HG02759 (cell line): ENCODE data around the gene TAF3.
A peak's percentile ranks its signal among the peaks of the same experiment; 100 is the strongest.

Source experiments
- ATAC-seq: cut with Tn5 transposase; IDR thresholded peaks from one replicate; pipeline ENCODE4 v1.9.1; 2021; ENCODE audit warnings: mild to moderate bottlenecking, moderate library complexity; ENCODE audit not compliant: unreplicated experiment

The TAF3 gene

GRCh38 chr10:7928536-7928935, 110.2 kb downstream of the TAF3 start:
- ATAC-seq, result no peak

- ATAC-seq, result no peak
These were observed 114.2 kb downstream of the TAF3 start for GRCh38 chr10:7932301-7933036.

DNA sequence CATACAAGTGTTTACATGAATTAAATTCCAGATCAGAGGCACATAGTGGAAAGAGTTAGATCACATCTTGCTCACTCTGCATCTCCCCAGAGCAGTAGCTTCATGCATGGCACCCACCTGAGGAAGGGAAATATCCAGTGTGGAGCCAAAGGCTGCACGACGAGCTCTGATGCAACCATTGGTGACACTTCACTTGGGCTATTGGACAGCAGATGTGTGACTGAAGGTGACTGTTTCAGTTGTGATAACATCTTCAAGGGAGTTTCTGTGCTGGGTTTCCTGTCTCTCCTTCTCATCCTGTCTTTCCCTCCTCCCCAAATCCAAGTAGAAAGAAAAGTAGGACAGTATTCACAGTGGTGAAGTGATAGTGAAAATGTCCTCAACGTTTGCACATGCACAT, 115.0 kb downstream of the TAF3 start:
- no peak for ATAC-seq

DNA sequence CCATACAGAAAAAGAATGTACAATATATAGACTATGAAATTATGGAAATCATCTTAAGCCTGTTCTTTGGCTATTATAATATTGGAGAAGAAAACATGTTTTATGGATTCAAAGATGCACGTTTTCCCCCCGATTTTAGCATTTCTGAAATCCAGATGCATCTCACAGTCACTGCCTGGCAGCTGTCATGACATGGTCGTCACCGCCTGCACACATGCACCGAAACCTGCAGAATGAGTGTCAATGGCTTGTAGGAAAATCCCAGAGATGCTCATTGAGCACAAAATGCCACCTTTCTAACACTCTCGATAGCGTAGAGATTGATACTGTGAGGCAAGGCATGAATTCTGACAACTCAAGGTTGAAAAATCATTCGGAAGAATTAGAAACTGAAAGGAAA, 115.5 kb downstream of the TAF3 start:
- ATAC-seq, result no peak

GRCh38 chr10:7937315-7937945, 119.1 kb downstream of the TAF3 start:
- ATAC-seq, result no peak

DNA sequence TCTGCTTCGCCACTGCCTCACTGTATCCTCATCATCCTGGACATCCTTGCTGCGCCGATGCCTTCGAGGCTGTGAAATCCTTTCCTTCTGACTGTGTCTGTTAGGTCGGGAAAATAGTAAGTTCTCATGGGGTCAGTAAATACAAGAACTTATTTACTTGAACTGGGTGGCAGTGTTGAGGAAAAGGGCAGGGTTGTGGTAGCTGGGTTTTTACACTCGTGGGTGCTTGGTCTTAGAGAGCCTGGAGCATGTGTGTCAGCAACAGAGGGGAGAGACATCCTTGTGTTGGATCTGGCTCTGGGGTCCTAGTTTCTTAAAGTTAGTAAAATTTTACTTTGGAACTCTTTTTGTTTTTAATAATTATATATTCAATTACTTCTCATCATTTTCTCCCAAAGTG, 123.3 kb downstream of the TAF3 start:
- ATAC-seq, result no peak

DNA sequence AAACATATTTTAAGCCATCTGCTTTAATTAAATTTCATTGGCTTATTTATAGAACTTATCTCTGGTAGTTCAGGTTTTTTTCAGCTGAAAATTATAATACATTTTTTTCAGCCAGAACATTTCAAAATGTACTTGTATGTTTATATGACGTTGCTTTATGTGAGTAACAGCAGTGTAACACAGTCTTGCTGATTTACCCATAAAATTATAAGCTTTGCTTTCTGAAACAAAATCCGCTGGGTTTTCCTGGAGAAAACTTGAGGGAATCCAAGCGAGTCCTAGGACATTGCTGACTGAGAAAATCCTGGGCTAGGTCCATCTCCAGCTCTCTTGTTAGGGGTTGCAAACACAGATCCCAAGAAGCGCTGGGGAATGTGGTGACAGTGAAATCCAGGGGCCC, 124.0 kb downstream of the TAF3 start:
- no peak for ATAC-seq

- ATAC-seq, result no peak
These were observed 124.6 kb downstream of the TAF3 start for GRCh38 chr10:7942859-7943258.

- ATAC-seq, result no peak
These were observed 125.8 kb downstream of the TAF3 start for GRCh38 chr10:7944215-7944480.

GRCh38 chr10:7944537-7944936, 126.2 kb downstream of the TAF3 start:
- no peak for ATAC-seq

DNA sequence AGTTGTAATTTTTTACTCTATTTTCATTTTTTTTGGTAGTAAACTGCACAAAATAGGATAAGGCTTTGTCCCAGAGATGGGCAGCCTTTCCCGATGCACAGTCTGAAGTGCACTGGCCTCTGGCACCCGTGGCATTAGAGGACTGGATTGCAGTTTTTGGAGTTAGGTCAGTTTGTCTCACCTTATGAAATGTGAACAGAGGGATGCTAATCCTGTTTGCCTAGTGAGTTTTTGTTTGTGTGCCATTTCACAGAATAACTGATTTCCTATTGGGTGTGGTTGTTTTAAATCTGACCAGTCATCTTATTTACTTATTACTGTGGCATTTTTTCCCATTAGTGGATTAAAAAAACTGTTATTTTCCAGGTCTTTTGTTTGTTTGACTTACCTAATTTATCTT, 126.7 kb downstream of the TAF3 start:
- no peak for ATAC-seq

DNA sequence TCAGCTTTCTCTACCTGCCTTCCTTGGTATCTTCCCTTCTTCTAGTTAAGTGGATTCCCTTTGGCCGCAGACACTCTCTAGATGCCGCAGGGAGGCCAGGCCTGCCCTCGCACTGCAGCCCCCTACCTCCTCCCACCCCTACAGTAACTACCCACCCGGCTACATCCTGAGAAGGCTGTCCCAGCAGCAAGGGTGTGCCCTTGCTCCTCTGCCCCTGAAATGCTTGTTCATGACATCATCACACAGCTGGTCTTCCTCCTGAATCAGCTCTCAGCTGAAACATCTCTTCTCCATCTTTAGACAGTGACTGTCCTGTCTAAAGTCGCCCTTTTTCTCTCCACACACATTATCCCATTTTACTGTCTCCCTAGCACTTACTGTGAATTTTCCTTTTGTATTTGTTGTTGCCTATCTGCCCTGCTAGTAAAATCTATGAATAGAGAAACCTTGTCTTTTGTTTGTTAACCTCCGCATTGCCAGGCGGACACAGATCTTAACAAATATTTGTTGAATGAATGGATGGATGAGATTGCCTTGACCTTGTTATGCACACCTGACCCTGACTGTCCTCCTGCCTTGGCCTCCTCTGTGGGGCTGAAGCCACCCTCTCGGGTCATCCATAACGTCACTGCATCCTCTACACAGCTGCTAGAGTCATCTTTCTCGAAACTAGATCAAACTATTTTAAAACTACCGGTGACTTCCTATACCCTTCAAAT, 127.3 kb downstream of the TAF3 start:
- no peak for ATAC-seq

DNA sequence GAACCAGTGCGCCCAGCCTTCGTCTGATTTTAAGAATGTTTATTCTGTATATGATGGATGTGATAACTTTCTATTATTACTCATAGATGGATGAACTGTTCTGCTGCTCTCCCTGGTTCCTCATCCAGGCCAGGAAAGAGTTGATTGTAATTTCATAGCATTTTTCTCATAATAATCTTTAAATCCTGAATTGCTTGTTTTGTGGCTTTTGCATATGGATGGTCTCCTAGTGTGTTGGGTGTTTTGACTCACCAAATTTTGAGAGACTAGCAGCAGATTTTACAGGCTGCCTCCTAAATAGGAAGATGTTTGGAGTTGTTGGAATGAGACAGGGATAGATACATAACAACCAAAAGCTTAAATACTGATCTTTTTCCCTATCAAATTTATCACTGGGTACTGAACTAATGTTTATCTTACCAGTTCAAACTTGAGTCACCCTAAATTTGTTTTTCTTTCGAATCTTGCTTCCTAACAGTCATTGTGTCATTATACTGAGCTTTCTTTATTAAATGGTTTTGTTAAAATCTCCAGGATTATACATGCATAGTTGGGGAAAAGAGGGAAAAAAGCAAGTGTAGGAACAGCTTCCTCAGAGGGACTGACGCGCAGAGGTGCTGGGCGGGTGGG, 130.2 kb downstream of the TAF3 start:
- ATAC-seq, result no peak

DNA sequence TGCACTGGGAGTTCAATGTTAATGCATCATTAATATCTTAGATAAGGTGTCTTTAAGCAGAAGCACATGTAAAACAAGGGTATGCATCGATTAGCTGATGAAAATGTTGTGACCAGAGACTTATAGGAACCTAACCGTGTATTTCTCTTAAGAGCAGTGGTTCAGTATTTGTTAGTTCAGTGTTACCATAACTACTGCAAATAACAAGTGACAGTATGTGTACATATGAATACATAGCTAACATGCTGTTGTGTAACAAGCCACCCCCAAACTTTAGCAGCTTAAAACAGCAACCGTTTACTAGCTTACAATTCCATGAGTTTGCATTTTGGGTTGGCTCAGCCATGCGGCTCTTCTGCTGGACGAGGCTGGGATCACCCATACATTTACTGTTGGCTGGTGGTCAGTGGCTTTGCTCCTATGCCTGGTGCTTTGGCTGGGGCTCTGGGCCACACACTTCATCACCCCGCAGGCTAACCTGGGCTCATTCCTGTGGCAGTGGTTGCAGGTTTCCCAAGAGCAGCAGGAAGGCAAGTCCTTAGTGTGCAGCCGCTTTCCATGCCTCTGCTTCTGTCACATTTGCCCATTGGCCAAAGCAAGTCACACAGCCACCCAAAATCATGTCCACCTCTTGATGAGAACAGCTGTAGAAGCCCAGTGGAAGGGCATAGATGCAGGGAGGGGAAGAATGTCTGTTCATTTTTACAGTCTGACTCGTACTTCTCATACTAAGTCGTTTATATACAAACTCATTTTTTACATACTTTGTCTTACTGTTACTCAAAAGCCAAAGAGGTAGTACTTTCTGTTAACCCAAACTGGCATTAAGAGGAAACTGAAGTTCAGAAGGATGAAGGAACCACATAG, 132.9 kb downstream of the TAF3 start:
- ATAC-seq, result no peak

- ATAC-seq, result no peak
These were observed 134.0 kb downstream of the TAF3 start for GRCh38 chr10:7952266-7952665.

DNA sequence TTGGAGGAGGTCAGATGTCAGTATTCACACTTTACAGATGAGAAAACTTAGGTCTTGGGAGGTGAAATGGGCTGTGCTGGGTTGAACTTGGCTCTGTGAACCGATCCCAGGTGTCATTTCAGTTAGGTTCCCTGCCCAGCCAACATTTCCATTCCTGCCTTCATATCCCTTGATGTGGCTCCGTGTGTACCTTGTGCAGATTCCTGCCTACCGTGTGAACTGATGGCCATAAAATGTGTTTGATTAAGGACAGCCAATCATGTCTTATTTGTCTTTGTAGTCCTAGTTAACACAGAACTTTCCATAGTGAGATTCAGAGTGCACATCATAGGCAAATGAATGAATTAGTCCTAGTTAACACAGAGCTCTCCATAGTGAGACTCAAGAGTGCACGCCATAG, 135.1 kb downstream of the TAF3 start:
- no peak for ATAC-seq

GRCh38 chr10:7955446-7955845, 137.1 kb downstream of the TAF3 start:
- ATAC-seq, result no peak

DNA sequence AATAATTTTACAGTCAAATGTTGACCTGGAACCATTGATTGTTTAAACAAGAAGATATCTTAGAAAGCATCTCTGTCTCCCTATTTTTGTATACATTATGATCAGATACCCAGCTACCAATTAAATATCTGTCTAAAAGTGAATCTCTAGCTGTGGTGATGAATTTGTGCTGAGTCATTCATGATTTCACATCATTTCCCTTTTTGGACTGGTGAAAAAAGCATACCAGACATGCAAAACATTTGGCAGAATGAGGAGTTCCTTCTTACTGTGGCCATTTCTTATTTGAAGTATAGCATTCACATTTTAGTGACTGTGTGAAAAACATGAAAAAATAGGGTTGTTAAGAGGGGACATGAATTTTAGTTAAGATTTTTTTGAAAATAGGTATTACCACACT, 138.2 kb downstream of the TAF3 start:
- ATAC-seq, result peak; percentile 97

- no peak for ATAC-seq
These were observed 139.3 kb downstream of the TAF3 start for GRCh38 chr10:7957591-7957990.

DNA sequence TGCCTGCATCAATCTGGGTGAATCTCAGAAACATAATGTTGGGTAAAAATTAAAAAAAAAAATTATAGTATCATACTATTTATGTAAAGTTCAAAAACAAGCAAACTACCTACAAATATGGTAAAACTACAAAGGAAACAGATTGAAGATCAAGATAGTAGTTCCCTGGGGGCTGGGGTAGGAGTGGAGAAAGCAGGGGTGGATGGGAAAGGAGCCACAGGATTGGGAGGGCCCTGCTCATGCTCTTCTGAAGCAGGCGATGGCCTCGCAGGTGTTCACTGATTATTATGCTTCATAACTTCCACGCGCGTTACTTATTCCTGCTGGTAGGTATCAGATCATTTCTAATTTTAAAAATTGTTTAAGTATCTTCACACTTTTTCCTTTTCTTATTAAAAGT, 140.1 kb downstream of the TAF3 start:
- no peak for ATAC-seq

DNA sequence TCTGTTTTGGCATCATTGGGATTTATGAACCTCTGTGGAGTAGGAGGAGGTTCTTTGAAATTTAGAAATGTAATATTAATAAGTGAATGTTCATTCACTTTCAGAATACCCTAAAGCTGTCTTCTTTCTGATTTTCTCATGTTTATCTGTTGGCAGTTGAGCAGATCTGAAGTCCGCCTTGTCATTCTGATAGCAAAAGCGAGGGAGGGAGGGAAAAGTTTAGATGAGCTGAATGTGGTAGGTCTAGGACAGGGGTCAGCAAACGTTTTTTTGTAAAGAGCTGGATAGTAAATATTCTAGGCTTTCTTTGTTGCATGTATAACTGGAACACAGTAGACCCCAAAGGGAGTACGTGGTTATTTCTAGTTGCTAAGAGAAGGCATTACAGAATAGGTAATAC, 141.8 kb downstream of the TAF3 start:
- no peak for ATAC-seq
